Coronary artery (tissue), 2 donors: ENCODE measurements around the gene NUDT8.

ENCODE experiments used
- DNase-seq: peaks from one replicate; pipeline ENCODE4 v3.0.0-alpha.2; 2017; ENCODE audit warnings: low spot score
- H3K27ac ChIP-seq, 2 donors: fragments of 200-600 bp; sonication (generic); one replicate each; pipeline ENCODE4 v1.5.1; 2016 to 2019
- H3K4me3 ChIP-seq: fragments of 200-600 bp; sonication (generic); 2 replicates; pipeline ENCODE4 v1.5.1; 2016; ENCODE audit warnings: mild to moderate bottlenecking, moderate library complexity
- TF ChIP-seq, protein P1 (sequence below): fragments of 200-600 bp; sonication (generic); IDR thresholded peaks from one replicate; pipeline ENCODE4 v1.5.1; 2019; ENCODE audit warnings: antibody characterized with exemption

Gene NUDT8

DNA sequence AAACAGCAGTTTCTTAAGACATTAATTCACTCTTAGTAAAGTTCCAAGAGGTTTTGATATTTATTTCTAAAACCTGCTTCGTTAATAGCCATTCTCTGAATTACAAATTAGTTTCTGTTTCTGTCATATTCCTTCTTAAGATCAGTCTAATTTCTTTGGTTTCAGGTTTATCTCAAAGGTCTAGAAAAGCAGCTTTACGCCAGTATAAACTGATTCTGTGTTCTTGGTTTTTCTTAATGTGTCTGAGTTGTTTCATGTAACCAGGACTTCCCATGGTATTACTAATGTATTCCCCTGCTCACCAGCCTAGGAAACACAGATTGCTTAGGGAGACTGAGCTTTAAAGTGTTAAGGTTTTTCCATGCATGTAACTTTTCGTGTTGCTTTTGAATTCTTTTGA is 27.6 kb upstream of the NUDT8 start:
- no peak for DNase-seq
- no peak overlapping the region for H3K4me3 ChIP-seq
- H3K27ac ChIP-seq, result no peak overlapping the region
- TF ChIP-seq, protein P1, sequence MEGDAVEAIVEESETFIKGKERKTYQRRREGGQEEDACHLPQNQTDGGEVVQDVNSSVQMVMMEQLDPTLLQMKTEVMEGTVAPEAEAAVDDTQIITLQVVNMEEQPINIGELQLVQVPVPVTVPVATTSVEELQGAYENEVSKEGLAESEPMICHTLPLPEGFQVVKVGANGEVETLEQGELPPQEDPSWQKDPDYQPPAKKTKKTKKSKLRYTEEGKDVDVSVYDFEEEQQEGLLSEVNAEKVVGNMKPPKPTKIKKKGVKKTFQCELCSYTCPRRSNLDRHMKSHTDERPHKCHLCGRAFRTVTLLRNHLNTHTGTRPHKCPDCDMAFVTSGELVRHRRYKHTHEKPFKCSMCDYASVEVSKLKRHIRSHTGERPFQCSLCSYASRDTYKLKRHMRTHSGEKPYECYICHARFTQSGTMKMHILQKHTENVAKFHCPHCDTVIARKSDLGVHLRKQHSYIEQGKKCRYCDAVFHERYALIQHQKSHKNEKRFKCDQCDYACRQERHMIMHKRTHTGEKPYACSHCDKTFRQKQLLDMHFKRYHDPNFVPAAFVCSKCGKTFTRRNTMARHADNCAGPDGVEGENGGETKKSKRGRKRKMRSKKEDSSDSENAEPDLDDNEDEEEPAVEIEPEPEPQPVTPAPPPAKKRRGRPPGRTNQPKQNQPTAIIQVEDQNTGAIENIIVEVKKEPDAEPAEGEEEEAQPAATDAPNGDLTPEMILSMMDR, result no peak

DNA sequence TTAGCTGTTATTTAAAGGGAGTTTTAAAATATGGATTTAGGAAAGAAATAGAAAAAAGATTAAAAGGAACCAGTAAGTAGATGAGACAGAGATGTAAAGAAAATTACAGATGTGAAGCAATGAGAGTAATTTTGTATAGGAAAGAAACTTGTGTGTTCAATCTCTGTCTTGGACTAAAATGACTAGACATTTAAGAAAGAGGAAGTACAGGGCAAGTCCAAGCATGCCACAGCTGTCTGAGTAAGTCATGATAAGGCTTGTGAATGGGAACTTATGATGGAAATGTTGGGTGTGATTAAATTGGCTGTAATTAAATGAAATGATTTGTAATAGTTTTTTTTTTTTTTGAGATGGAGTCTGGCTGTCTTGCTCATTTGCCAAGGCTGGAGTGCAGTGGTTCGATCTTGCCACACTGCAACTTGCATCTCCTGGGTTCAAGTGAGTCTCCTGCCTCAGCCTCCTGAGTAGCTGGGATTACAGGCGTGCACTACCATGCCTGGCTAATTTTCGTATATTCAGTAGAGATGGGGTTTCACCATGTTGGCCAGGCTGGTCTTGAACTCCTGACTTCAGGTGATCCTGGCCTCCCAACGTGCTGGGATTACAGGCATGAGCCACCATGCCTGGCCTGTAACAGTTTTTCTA is 26.7 kb upstream of the NUDT8 start:
- H3K4me3 ChIP-seq, result no peak overlapping the region
- no peak for DNase-seq
- no peak overlapping the region for H3K27ac ChIP-seq
- TF ChIP-seq, protein P1, result no peak

DNA sequence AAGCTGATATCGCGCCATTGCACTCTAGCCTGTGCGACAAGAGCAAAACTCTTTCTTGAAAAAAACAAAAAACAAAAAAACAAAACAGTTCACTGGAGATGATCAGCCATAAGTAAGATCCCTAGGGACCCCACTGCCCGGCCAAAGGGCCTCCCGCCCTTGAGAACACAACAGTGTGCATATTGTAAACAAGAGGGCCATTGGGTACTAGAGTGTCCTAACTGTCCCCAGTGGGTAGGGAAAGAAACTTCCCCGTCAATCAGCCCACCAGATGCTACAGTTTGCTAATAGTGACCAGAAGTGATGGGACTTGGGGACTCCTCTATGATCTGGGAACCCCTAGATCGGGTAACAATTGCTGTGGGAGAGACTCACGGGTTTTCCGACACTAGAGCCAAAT is 24.5 kb upstream of the NUDT8 start:
- DNase-seq, result peak; percentile 12
- no peak overlapping the region for H3K27ac ChIP-seq
- TF ChIP-seq, protein P1, result no peak
- H3K4me3 ChIP-seq, result no peak overlapping the region

DNA sequence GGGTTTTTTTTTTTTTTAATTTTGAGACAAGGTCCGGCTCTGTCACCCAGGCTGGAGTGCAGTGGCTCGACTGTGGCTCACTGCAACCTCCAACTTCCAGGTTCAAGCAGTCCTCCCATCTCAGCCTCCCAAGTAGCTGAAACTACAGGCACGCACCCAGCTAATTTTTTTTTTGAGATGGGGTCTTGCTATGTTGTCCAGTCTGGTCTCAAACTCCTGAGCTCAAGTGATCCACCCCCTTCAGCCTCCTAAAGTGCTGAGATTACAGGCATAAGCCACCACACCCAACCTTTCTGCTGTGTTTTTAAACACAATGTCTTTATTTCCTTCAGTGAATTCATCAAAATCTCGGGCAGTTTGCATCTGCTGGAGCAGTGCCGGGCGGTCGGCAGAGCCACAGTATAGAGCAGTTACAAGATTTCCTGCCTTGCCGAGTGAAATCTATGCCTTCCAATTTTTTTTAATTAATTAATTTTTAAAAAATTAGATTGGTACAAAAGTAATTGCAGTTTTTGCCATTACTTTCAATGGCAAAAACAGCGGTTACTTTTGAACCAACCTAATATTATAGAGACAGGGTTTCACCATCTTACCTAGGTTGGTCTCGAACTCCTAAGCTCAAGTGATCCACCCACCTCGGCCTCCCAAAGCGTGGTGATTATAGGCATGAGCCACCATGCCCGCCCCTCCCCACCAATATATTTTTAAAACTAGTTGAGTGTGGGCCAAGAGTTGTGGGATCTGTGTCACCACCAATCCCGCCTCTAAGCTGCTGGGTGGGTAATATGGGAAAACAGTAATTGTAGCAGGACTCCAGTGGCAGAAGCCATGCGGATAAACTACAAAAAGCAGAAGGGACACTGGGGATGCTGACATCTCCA is 23.5 kb upstream of the NUDT8 start:
- H3K27ac ChIP-seq, result no peak overlapping the region
- TF ChIP-seq, protein P1, result no peak
- H3K4me3 ChIP-seq, result no peak overlapping the region
- DNase-seq, result peak; percentile 47

DNA sequence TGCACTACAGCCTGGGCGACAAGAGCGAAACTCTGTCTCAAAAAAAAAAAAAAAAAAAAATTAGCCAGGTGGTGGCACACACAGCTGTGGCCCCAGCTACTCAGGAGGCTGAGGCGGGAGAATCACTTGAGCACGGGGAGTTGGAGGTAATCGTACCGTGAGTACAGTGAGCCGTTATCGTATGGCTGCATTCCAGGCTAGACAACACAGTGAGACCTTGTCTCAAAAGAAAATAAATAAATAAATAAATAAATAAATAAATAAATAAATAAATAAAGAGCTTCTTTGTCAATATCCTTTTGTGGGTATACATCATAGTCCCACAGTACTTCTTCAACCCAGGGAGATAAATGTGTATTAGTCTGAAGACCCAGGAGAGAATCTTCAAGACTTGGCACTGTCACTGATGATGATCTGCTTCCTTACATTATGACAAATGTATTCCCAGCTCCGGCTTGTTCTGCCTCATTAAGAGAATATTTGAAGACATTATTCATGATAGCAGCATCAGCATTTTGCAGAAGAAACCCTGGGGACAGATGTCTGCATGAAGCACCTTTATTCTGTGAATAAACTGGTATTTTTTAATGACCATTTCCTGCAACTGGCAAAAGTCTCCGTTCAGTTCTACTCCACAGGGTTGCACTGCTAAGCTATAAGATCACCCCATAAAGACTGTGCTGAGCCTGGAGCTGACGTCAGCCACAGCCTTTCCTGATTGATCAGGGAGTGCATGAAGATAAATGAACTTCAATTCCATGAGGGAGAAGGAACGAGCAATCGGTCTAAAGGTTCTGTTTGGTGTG is 22.4 kb upstream of the NUDT8 start:
- no peak overlapping the region for H3K27ac ChIP-seq
- H3K4me3 ChIP-seq, result no peak overlapping the region
- TF ChIP-seq, protein P1, result no peak
- no peak for DNase-seq

DNA sequence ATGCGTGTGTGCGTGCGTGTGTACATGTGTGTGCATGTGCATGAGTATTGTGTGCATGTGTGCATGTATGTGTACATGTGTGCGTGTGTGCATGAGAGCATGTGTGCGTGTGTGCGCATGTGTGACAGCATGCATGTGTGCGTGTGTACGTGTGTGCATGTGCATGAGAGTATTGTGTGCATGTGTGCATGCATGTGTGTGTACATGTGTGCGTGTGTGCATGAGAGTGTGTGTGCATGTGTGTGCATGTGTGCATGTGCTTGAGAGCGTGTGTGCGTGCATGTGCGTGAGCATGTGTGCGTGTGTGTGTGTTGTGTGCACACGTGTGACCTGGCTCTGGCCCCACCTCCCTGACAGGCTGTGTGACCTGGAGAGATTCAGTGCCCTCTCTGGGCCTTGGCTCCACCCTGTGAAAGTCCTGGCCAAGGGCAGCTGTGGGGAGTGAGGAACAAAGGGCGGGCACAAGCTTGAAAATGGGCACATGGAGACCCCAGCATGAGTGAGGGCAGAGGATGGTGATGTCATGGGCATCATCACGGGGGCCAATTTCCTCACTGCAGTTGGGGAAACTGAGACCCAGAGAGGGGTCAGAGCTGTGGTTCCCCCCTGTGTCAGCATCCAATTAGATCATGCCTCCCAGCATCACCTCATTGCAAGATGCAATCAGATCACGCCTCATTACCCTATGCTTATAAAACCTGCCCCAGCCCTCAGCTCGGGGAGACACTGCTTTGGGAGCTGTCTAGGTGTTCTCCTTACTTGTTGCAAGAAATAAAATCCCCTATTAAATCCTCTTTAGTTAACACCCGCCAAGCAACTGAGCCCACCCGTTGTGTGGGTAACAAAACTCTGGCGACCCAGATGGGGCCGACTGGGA is 20.1 kb upstream of the NUDT8 start:
- TF ChIP-seq, protein P1, result no peak
- peak overlapping the region; percentile 54 for H3K4me3 ChIP-seq
- DNase-seq, result no peak
- H3K27ac ChIP-seq, result no peak overlapping the region
